Keratinocyte (primary cell): Measurements from ENCODE around the gene RCVRN. TPM values are rescaled to one million over a fixed set of nuclear protein-coding genes. Genes with fewer than 3 reads are reported as not detected.

Source experiments
- DNase-seq: peaks from one replicate; pipeline ENCODE4 v3.0.0-alpha.2; 2011; ENCODE audit warnings: low read depth, missing footprints, low spot score
- FAIRE-seq: peaks from 2 replicates; lab custom pipeline; 2011; peaks lifted over from hg19 to GRCh38; lab: Jason Lieb, UNC
- H2AFZ ChIP-seq: 2 replicates; pipeline ENCODE4 v1.6.0; 2012; ENCODE audit warnings: low read length, control low read depth, inconsistent platforms; ENCODE audit not compliant: control insufficient read depth
- H3K27ac ChIP-seq: 2 replicates; pipeline ENCODE4 v1.5.1; 2011; ENCODE audit warnings: low read length; ENCODE audit not compliant: control insufficient read depth, insufficient read depth
- H3K27me3 ChIP-seq: 3 replicates; pipeline ENCODE4 v1.6.0; 2011; ENCODE audit warnings: low read length; ENCODE audit not compliant: control insufficient read depth, insufficient read depth; ENCODE audit errors: extremely low read depth
- H3K36me3 ChIP-seq, 2 experiments: 2 replicates in 1 of 2; 3 replicates in 1 of 2; pipeline ENCODE4 v1.5.1; 2011; ENCODE audit warnings: low read length in 2 of 2, mild to moderate bottlenecking in 1 of 2; ENCODE audit not compliant: control insufficient read depth in 2 of 2, insufficient read depth in 2 of 2; ENCODE audit errors: extremely low read depth in 1 of 2
- H3K4me1 ChIP-seq: 3 replicates; pipeline ENCODE4 v1.5.1; 2011; ENCODE audit warnings: low read length; ENCODE audit not compliant: control insufficient read depth, insufficient read depth; ENCODE audit errors: extremely low read depth
- H3K4me2 ChIP-seq: 3 replicates; pipeline ENCODE4 v1.6.0; 2011; ENCODE audit warnings: low read depth, low read length; ENCODE audit not compliant: control insufficient read depth, insufficient read depth; ENCODE audit errors: extremely low read depth
- H3K4me3 ChIP-seq, 3 experiments: fragments of 200-600 bp in 1 of 3; sonication (generic) in 1 of 3; 2 replicates in 2 of 3; 3 replicates in 1 of 3; pipeline ENCODE4 v1.5.1; 2011 to 2016; ENCODE audit warnings: low read length in 3 of 3, mild to moderate bottlenecking in 3 of 3, control low read depth in 2 of 3, inconsistent platforms in 1 of 3, low read depth in 1 of 3, mixed read lengths in 1 of 3, mixed run types in 1 of 3, moderate library complexity in 1 of 3; ENCODE audit not compliant: control insufficient read depth in 2 of 3, insufficient read depth in 2 of 3; ENCODE audit errors: extremely low read depth in 1 of 3
- H3K79me2 ChIP-seq: 2 replicates; pipeline ENCODE4 v1.6.0; 2012; ENCODE audit warnings: low read length; ENCODE audit not compliant: control insufficient read depth, insufficient read depth
- H3K9ac ChIP-seq: 3 replicates; pipeline ENCODE4 v1.6.0; 2011; ENCODE audit warnings: low read length; ENCODE audit not compliant: control insufficient read depth, insufficient read depth; ENCODE audit errors: extremely low read depth
- H3K9me1 ChIP-seq: 3 replicates; pipeline ENCODE4 v1.6.0; 2011; ENCODE audit warnings: low read length; ENCODE audit not compliant: control insufficient read depth, insufficient read depth; ENCODE audit errors: extremely low read depth
- H3K9me3 ChIP-seq: 2 replicates; pipeline ENCODE4 v1.5.1; 2012; ENCODE audit warnings: low read depth, low read length; ENCODE audit not compliant: control insufficient read depth
- H4K20me1 ChIP-seq: 3 replicates; pipeline ENCODE4 v1.6.0; 2011; ENCODE audit warnings: low read length; ENCODE audit not compliant: control insufficient read depth, insufficient read depth; ENCODE audit errors: extremely low read depth
- EZH2 ChIP-seq: IDR thresholded peaks from one replicate; pipeline ENCODE4 v1.6.1; 2012; ENCODE audit warnings: inconsistent platforms, mild to moderate bottlenecking, low read length, moderate library complexity
- dilution Hi-C: fragments of 300-500 bp; cut with MboI; formaldehyde crosslinking; loops from one replicate; pipeline ENCODE4 v1.7.0; 2020; ENCODE audit warnings: low sequenced_read_pairs; ENCODE audit not compliant: extremely low pct_ligation_motif_present
- polyA plus RNA-seq, 5 experiments: library from polyadenylated mRNA; depleted of rRNA in 3 of 5; stranded (reverse) in 3 of 5; stranded (forward) in 1 of 5; unstranded in 1 of 5; fragments of >200 nt; gene quantifications; 1 replicate in 1 of 5; 2 replicates in 3 of 5; 3 replicates in 1 of 5; pipeline versions ENCODE4 v1.2.1 to v1.2.3, GENCODE V29; 2011 to 2012; ENCODE audit warnings: missing spikeins in 2 of 5, low read depth in 1 of 5, low replicate concordance in 1 of 5
- TF ChIP-seq, protein P1 (sequence below), 3 experiments: IDR thresholded peaks in 1 of 3; conservative IDR thresholded peaks in 1 of 3; optimal IDR thresholded peaks in 1 of 3; 2 replicates in 2 of 3; 3 replicates in 1 of 3; pipeline versions ENCODE3 to v1.5.1; 2011; ENCODE audit warnings: low read length in 3 of 3, mild to moderate bottlenecking in 3 of 3, moderate library complexity in 2 of 3, control low read depth in 1 of 3, inconsistent platforms in 1 of 3; ENCODE audit not compliant: insufficient read depth in 2 of 3; ENCODE audit errors: extremely low read depth in 1 of 3

Gene RCVRN
- polyA plus RNA-seq, 1 donor (not counting 4 experiments of a cell fraction or from before 2014, with no cell fraction given) = not detected

DNA sequence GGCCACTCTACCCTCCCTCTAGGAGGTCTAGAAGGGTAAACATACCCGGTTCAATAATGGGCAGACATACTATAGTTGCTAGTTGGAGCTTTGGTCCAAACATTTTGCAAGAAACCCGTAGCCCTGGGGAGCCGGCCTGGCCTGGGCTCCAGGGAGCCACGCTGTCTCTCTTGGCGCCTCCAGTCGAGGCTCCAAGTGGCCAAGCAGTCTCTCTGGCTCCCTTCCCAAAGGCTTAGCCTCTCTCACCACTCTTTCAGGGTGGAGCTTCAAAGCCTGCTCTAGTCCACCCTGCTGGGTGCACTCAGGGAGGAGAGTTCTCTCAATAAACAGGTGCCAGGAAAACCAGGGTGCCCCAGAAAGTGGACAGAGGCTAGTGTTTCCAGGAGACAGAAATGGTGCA lies 32.2 kb downstream of the RCVRN start:
- Histone ChIP-seq H3K9me3 (no peaks in the 10 kb centered on the region), H3K4me2 (no peak overlapping the region), H3K79me2 (no peaks in the 10 kb centered on the region), H3K4me3 (no peak overlapping the region), H2AFZ (no peak overlapping the region), H3K27ac (no peak overlapping the region), H3K4me1 (no peaks in the 10 kb centered on the region), H3K9ac (no peak overlapping the region), H3K9me1 (no peaks in the 10 kb centered on the region), H3K27me3 (no peaks in the 10 kb centered on the region), H3K36me3 (no peaks in the 10 kb centered on the region), H4K20me1 (no peaks in the 10 kb centered on the region)
- no peak for FAIRE-seq
- dilution Hi-C loops = no loop called here
- TF ChIP-seq, protein P1, sequence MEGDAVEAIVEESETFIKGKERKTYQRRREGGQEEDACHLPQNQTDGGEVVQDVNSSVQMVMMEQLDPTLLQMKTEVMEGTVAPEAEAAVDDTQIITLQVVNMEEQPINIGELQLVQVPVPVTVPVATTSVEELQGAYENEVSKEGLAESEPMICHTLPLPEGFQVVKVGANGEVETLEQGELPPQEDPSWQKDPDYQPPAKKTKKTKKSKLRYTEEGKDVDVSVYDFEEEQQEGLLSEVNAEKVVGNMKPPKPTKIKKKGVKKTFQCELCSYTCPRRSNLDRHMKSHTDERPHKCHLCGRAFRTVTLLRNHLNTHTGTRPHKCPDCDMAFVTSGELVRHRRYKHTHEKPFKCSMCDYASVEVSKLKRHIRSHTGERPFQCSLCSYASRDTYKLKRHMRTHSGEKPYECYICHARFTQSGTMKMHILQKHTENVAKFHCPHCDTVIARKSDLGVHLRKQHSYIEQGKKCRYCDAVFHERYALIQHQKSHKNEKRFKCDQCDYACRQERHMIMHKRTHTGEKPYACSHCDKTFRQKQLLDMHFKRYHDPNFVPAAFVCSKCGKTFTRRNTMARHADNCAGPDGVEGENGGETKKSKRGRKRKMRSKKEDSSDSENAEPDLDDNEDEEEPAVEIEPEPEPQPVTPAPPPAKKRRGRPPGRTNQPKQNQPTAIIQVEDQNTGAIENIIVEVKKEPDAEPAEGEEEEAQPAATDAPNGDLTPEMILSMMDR (optimal IDR thresholded peaks at IDR 0.05 in 1 of 3, IDR thresholded peaks at IDR 0.05 in 1 of 3, conservative IDR thresholded peaks at IDR 0.05 in 1 of 3; ENCODE audit: extremely low read depth in 1 of 3, insufficient read depth in 2 of 3, low read length in 3 of 3) = no peak
- TF ChIP-seq EZH2 = no peak
- DNase-seq = no peak

DNA sequence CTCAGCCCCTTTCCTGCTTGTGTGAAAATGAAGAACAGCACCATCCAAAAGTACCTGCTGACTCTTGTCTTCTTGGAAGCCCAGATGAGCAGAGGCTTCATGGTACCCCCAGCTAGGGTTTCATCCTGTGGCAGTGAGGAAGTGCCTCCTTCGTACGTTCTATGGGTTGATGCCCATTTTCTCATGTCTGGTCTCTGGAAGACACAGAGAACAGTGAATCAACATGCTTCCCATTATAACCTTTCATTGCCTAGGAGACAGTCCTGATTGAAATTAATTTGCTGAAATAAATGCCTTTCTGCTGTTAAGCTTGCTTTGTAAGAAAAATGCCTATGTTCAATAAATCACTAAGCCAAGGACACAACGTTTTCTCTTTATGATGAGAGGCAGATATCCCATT lies 36.5 kb downstream of the RCVRN start:
- DNase-seq (no peak), FAIRE-seq (no peak)
- dilution Hi-C loops = no loop called here
- no peak overlapping the region for H2AFZ ChIP-seq
- H3K4me1 ChIP-seq = no peaks in the 10 kb centered on the region
- TF ChIP-seq EZH2 = no peak
- TF ChIP-seq, protein P1 (optimal IDR thresholded peaks at IDR 0.05 in 1 of 3, IDR thresholded peaks at IDR 0.05 in 1 of 3, conservative IDR thresholded peaks at IDR 0.05 in 1 of 3; ENCODE audit: extremely low read depth in 1 of 3, insufficient read depth in 2 of 3, low read length in 3 of 3) = no peak
- H3K9ac ChIP-seq = no peak overlapping the region
- H3K4me2 ChIP-seq = no peak overlapping the region
- no peaks in the 10 kb centered on the region for H3K27me3 ChIP-seq
- H3K9me1 ChIP-seq = no peaks in the 10 kb centered on the region
- H4K20me1 ChIP-seq = no peaks in the 10 kb centered on the region
- H3K9me3 ChIP-seq = no peaks in the 10 kb centered on the region
- no peaks in the 10 kb centered on the region for H3K79me2 ChIP-seq
- H3K36me3 ChIP-seq = no peaks in the 10 kb centered on the region
- no peak overlapping the region for H3K4me3 ChIP-seq
- no peak overlapping the region for H3K27ac ChIP-seq
